T-helper 2 cell (primary cell): ENCODE measurements around the gene ADAMTS13.
"Not testable (repeated sequence)": the region's sequence is repeated elsewhere in the genome, so short reads cannot be mapped to it uniquely, and the experiment has no call there.

Source experiments
- DNase-seq, 5 experiments: peaks; one replicate each; pipeline versions ENCODE4 v3.0.0 to v3.0.0-alpha.2; 2012 to 2022

Gene ADAMTS13

DNA sequence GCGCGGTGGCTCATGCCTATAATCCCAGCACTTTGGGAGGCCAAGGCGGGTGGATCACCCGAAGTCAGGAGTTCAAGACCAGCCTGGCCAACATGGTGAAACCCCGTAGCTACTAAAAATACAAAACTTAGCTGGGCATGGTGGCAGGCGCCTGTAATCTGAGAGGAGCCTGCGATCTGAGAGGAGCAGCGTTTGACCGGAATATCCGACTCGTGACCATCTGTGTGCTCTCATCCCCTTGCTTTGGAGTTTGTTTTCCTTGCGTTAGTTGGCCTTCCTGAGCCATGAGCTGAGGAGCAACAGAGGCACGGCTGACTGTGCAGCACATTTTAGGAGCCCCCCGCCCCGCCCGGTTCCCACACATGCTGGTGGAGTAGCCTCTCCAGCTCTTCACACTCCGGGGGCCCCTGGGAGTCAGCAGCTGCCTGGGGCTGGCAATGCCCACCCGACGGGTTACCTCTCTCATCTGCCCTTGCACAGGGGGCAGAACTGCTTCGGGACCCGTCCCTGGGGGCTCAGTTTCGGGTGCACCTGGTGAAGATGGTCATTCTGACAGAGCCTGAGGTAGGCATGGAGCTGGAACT, 3.0 kb downstream of the ADAMTS13 start:
- no peak for DNase-seq

DNA sequence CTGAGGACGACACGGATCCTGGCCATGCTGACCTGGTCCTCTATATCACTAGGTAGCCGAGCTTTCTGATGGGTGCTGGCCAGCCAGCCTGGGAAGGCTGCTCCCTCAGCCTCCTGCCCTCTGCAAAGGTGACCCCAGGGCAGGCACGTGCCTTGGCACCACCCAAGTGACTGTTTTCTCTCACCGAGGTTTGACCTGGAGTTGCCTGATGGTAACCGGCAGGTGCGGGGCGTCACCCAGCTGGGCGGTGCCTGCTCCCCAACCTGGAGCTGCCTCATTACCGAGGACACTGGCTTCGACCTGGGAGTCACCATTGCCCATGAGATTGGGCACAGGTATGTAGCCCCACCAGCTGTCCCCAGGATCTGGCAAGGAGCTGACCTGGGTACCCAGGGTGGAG, 3.8 kb downstream of the ADAMTS13 start:
- DNase-seq: no peak

DNA sequence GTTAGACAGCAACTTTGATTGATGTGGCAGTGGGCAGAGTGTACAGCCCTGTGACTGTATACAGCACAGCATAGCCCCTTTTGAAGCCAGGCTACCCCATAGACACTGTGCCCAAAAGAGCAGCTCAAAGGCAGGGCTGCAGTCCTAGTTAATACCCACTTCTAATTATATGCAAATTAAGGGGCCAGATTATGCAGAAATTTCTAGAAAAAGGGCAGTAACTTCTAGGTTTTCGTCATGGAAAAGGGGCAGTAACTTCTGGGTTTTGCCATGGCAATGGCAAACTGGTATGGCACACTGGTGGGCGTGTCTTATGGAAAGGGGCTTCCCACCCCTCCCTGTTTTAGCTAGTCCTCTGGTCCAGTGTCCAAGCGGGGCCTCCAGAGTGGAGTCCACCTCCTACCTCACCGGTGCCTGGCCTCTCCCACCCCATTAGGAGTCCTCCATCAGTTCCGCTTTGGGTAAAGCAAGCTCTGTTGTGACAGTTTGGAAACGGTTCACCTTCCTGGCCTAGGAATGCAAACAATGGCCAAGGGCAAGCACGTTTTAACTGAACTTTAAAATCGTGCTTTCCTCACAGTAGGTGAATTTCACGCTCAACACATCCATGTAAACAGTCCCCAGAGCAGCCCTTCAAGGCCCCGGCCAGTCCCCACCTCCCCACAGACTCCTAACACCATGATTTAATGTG, 5.6 kb downstream of the ADAMTS13 start:
- DNase-seq: no peak

DNA sequence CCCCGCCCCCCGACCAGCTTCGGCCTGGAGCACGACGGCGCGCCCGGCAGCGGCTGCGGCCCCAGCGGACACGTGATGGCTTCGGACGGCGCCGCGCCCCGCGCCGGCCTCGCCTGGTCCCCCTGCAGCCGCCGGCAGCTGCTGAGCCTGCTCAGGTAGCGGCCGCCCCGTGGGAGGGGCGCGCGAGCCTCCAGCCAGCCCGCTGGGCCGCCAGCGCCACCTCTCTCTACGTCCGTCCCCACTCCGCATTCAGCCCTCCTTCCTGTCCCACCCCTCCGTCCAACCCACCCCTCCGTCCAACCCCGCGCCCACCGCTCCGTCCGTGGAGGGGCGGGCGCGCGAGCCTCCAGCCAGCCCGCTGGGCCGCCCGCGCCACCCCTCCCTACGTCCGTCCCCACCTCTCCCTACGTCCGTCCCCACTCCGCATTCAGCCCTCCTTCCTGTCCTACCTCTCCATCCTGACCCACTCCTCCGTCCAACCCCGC, 6.5 kb downstream of the ADAMTS13 start:
- no peak for DNase-seq

- DNase-seq: no peak
Observed at GRCh38 chr9:133429214-133429613, 7.0 kb downstream of the ADAMTS13 start.

DNA sequence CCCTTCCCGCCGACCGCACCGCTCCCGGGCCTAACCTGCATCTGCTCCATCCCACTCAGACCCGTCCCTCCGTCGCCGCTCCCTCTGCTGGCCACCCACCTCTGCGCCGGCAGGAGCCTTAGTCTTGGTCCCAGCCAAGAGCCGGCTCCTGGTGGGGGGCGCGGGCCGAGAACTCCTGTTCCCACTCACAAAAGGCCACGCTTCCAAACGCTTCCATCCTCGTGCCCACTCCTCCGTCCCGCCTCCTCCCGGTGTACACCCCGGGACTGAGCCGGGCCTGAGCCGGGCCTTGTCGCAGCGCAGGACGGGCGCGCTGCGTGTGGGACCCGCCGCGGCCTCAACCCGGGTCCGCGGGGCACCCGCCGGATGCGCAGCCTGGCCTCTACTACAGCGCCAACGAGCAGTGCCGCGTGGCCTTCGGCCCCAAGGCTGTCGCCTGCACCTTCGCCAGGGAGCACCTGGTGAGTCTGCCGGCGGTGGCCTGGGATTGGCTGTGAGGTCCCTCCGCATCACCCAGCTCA, 7.5 kb downstream of the ADAMTS13 start:
- no peak for DNase-seq

GRCh38 chr9:133430244-133430643, 8.1 kb downstream of the ADAMTS13 start:
- no peak for DNase-seq

GRCh38 chr9:133433351-133433843, 11.2 kb downstream of the ADAMTS13 start:
- DNase-seq: no peak

DNA sequence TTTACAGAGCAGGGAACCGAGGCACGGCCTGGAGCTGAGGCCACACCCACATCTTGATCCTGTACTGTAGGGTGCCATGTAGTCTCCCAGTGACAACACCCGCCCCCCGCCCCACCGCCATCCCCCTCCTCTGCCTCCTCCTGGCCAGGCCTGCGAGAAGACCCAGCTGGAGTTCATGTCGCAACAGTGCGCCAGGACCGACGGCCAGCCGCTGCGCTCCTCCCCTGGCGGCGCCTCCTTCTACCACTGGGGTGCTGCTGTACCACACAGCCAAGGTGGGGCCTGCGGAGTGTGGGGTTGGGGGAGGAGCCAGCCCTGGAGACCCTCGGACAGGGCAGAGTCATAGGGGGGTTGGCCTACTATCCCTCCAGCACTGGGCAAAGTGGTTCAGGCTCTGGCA, 14.5 kb downstream of the ADAMTS13 start:
- no peak for DNase-seq

- no peak for DNase-seq
Observed at GRCh38 chr9:133437753-133438531, 15.8 kb downstream of the ADAMTS13 start.

DNA sequence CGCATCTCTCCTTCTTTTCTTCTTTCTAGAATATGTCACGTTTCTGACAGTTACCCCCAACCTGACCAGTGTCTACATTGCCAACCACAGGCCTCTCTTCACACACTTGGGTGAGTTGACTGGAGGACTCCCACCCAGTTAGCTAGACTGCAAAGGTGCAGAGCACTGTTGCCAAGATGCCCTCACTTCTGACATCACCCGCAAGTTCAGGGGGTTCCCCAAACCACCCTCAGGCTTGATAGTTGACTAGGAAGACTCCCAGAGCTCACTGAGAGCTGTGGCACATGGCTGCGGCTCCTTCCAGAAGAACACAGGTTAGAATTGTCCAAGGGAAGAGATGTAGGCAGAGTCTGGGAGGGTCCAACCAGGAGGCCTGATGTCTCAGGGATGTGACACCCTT, 17.2 kb downstream of the ADAMTS13 start:
- no peak for DNase-seq

DNA sequence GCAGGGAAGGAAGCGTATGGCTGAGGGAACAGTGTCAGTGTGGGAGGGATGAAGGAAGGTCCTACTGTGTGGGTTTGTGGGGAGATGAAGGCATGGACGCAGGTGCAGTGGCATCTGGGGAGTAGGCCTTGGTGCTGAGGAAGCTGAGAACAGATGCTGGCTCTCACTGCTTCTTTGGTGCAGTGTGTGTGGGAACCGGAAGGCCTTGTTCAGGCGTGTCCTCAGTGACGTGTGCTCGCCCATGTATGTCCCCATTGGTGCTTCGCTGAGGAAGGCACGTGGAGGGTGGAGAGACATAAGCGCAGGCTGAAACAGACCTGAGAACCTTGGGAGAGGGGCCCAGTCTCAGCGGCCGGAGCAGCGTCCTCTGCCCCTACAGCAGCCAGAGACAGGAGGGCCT, 18.7 kb downstream of the ADAMTS13 start:
- no peak for DNase-seq

GRCh38 chr9:133441571-133441970, 19.4 kb downstream of the ADAMTS13 start:
- DNase-seq: no peak

DNA sequence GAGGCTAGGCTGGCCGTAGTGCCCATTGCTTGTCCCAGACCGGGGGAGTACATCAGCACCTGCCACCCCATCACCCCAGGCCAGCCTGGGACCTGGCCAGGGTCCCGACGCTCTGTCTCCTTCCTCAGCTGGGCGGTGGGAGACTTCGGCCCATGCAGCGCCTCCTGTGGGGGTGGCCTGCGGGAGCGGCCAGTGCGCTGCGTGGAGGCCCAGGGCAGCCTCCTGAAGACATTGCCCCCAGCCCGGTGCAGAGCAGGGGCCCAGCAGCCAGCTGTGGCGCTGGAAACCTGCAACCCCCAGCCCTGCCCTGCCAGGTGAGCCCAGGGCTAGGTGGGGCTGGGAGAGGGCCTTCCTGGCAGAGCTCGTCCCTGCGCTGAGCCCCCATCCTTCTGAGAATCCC, 21.1 kb downstream of the ADAMTS13 start:
- DNase-seq: no peak

DNA sequence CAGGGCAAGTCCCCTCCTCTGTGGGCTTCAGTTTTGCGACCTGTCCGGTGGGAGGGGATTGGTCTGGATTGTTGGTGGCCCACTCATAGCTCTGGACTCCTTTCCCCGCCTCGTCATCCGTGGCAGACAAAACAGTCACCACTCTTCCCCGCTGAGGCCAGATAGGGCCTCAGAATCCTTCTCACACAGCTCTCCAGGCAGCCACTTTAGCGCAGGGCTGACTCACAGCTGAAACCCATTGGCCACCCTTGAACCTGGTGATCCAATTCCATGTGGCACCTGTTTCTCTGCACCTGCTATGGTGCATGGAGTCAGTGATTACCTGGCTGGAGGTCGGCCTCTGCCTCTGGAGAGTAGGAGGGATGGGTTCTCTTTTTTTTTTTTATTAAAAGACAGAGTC, 21.8 kb downstream of the ADAMTS13 start:
- DNase-seq: no peak

DNA sequence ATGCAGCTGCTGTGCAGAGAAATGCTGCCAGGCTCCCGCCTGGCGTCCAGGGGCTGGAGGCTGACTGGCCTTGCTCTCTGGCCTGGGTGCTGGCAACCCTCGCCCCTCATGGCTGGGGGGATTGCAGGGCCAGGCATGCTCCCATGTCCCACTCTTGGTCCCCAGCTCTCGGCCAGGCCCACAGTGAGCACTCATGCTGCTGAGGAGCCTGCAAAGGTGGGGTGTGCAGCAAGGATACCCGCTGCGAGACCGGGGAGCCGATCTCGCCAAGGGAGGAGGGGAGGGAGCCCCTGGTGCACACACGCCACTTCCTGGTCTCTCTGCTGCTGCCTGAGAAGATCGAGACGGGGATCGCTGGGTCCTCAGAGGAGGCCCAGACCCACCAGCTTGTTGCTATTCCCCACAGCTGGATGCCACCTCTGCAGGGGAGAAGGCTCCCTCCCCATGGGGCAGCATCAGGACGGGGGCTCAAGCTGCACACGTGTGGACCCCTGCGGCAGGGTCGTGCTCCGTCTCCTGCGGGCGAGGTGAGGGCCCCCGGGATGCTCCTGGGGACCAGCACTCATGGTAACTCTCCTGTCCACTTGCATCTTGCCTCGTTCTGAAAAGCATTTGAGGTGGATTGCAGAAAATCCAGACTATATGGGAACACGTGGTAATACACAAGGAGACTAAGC, 23.3 kb downstream of the ADAMTS13 start:
- DNase-seq: no peak

- DNase-seq: no peak
Observed at GRCh38 chr9:133448487-133448972, 26.4 kb downstream of the ADAMTS13 start.

DNA sequence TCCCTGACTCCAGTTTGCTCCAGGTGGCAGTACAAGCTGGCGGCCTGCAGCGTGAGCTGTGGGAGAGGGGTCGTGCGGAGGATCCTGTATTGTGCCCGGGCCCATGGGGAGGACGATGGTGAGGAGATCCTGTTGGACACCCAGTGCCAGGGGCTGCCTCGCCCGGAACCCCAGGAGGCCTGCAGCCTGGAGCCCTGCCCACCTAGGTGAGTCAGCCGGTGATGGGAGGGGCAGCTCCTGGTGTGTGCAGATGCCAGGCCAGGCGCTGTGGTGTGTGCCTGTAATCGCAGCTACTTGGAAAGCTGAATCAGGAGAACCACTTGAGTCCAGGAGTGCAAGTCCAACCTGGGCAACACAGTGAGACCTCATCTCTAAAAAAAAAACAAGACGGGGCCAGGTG, 27.6 kb downstream of the ADAMTS13 start:
- DNase-seq: no peak

- DNase-seq: not testable (repeated sequence)
Observed at GRCh38 chr9:133451865-133452264, 29.7 kb downstream of the ADAMTS13 start.

DNA sequence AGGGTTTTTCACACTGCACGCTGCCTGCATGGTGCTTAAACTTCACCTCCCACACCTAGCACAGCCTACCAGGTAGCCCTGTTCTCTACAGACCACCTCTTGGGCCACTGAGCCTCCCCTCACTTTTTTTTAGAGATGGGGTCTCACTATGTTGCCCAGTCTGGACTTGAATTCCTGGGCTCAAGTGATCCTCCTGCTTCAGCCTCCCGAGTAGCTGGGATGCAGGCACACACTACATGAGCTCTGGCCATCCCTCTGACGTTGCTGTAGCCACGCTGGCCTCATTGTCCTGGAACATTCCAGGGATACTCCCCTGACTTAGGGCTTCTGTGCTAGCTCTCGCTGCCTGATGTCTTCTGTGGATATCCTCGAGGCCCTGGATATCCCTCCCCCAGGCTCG, 30.4 kb downstream of the ADAMTS13 start:
- no peak for DNase-seq

DNA sequence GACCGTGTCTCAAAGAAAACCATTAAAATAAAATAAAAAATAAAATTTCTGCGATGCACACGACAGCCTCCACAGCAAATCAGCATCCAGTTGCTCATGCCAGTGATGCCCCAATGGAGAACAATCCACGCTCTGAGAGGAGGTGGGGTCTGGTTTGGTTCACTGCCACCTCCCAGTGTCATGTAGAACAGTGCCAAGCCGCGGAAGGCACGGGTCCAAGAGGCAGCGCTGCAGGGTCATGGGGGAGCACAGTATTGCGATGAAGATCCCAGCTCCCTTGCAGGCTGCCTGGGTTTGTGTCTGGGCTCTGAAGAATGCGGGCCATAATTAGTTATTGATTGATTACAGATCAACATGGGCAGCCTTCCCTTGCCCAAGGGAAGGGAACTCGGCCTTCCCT, 31.5 kb downstream of the ADAMTS13 start:
- DNase-seq: no peak

- DNase-seq: no peak
Observed at GRCh38 chr9:133454325-133454724, 32.2 kb downstream of the ADAMTS13 start.
